HG02588 (cell line): ENCODE data around the gene HTRA3.
"Not testable (repeated sequence)": the region's sequence is repeated elsewhere in the genome, so short reads cannot be mapped to it uniquely, and the experiment has no call there.

ENCODE experiments used
- ATAC-seq: cut with Tn5 transposase; IDR thresholded peaks from one replicate; pipeline ENCODE4 v1.9.1; 2021; ENCODE audit warnings: mild to moderate bottlenecking, moderate library complexity; ENCODE audit not compliant: unreplicated experiment

The HTRA3 gene

GRCh38 chr4:8338351-8338961 lies 68.9 kb downstream of the HTRA3 start:
- ATAC-seq = no peak

DNA sequence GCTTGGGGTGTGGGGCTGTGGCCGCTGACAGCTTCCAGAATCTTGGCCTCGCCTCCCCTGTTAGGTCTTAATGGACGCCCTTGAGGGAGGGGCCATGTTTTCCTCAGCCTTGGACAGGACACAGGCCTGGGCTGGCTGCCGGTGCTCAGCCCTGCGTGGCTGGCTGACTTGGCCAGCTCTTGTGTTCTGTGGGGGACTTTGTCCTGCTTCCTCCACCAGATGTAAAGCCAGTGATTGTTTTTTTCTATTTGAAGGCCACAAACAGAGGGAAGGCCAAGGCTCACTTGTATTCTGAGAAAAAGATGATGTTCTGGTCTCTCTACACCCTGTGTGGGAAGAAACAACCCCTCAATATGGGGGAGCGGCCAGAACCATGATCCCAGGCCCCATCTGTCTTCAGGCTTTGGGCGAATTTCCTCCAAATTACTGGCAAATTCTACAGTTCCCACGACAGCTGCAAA lies 71.3 kb downstream of the HTRA3 start:
- ATAC-seq = no peak

DNA sequence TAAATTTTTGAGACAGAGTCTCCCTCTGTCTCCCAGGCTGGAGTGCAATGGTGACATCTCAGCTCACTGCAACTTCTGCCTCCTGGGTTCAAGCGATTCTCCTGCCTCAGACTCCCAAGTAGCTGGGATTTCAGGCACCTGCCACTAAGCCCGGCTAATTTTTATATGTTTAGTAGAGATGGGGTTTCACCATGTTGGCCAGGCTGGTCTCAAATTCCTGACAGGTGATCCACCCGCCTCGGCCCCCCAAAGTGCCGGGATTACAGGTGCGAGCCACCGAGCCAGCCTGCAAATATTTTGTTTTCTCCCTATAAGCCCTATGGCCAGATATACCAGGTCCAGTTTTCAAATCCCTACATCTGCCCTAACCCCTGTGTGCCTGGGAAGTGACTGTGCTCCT lies 71.7 kb downstream of the HTRA3 start:
- ATAC-seq = not testable (repeated sequence)

- no peak for ATAC-seq
Measured at GRCh38 chr4:8341691-8342090, 72.1 kb downstream of the HTRA3 start.

DNA sequence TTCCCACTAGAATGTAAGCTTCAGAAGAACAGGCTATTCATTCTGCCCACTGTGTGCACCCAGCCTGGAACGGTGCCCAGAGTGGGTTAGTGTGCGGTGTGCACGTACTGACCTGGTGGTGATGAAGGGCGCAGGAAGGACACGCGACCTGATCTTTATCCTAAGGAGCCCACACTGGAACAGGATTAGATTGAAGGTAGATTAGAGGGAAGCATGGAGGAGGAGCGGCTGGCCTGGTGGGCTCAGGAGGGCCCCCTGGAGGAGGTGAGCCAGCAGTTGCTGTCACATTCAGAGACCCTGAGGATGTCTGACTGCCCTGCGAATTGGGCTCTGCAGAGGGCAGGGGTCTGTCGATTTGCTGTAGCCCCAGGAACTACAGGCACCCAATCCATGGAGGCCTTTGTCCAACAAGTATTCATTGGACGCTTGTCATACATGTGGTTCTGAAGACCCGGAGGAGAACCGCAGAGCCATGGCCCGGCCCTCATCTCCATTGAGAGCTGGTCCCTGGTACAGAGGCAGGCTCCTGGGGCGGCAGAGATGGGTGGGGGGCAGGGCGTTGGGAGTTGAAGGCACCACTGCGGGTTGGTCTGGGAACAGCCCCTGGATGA lies 73.2 kb downstream of the HTRA3 start:
- ATAC-seq = no peak

DNA sequence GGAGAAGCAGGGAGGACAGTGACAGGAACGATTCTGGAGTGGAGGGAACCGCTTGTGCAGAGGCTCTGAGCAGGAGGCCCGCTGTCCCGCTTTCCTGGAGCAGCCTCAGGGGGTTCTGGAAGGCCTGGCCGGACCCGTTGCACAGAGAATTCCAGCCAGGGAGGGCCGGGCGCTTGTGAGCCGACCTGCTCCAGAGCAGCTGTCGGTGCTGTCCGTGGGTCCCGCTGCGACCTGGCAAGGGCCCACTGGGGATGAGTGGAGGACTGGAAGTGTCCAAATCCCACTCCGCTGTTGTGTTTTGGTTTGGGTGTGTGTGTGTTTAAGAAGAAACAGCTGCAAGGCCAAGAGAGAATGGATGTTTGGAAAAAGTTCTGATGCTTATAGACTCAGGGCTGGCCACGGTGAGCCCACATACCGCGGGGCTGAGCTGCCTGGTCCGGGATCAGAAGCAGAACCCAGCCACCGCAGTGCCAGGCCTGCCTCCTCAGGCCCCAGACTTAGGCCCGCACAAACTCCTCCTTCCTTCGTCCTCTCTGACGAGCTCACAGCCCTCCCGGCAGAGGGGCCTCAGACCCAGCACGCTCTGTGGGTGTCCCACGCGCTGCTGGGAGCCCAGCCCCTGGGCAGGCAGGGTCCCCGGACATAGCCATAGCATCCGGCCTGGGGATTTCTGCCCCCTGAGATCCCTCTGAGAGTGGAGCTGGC lies 73.9 kb downstream of the HTRA3 start:
- no peak for ATAC-seq

GRCh38 chr4:8343967-8344331 lies 74.4 kb downstream of the HTRA3 start:
- no peak for ATAC-seq

DNA sequence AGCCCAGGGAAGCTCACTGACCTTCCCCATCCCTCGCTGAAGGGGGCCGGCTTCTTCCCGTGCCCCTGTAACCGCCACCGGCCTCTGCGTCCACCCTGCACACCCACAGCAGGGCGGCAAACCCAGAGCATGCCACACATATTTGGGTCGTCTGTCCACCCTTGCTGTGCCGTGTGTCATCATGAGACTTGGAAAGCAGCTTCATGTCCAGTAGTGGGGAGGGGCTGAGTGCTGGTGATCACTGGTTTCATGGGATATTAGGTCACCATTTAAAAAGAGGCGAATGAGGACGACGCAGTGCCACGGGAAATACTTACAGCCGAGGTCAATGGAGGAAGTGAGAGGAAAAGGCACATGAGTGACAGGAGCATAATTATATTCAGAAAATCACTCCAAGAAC lies 74.8 kb downstream of the HTRA3 start:
- no peak for ATAC-seq

- ATAC-seq = no peak
Measured at GRCh38 chr4:8345053-8345945, 75.7 kb downstream of the HTRA3 start.

DNA sequence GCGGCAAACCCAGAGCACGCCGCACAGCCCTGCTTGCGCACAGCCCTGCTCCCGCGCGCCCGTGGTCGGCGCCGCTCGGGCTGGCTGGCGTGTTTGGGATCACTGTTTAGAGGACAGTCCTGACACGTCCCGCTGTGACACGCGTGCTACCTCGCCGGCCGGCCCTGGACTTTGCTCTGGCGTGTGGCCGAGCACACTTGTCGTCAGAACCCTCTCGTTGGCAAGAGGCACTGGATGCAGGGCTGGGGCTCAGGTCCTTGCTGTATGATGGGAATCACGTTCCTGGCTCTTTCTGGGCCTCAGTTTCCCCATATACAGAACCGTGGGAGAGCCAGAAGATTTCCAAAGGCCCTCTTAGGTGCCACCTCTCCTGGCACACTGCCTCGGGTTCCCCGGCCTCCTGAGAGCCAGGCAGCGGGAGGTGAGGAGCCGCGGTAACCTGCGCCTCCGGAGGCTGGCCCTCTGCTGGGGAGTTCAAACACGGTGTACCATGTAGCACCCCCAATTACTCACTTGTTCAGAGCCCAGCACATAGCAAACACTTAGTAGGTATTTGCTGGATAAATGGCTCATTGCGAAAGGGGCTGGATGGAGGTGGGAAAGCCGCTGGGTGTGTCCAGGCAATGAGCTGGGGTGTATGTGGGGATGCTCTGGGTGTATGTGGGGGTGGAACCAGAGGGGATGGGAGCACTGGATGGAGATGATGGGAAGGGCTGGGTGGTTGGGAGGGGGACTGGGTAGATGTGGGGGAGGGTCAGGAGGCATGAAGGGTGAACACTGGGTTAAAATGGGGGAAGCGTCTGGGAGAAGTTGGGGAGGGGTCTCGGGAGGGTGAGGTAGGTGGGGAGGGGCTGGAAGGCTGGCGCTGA lies 76.6 kb downstream of the HTRA3 start:
- no peak for ATAC-seq

DNA sequence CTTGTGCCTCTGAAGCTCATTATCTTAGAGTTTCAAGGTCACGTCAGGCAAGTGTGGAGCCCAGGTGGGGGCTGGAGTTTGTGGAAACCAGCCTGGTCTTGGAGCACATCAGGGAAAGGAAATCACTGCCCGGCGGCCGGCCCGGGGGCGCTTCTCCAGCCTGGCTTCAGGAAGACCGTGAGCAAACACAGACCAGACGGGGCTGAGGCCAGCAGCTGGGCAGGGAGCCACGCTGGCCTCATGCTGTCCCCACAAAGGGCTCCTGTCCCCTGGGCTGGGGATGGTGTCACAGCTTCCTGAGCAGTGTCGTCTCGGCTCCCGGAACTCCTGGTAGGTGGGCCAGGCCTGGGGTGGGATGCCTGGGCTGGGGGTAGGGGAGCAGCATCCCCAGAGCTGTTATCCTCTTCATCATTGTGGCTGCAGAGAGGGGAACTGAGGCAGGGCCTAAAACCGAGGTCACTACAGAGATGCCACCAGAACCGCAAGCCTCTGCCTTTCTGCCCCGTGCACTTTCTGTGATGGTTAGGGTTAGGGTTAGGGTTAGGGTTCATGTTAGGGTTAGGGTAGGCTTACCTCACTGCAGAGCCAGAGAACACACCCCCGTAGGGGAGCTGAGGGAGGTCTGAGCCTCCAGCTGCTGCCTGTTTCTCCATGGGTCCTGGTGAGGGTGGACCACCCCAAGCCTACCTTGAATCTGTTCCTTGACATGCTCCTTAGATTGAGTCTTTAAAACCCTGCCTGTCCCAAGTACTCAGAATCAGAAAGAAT lies 77.5 kb downstream of the HTRA3 start:
- no peak for ATAC-seq

DNA sequence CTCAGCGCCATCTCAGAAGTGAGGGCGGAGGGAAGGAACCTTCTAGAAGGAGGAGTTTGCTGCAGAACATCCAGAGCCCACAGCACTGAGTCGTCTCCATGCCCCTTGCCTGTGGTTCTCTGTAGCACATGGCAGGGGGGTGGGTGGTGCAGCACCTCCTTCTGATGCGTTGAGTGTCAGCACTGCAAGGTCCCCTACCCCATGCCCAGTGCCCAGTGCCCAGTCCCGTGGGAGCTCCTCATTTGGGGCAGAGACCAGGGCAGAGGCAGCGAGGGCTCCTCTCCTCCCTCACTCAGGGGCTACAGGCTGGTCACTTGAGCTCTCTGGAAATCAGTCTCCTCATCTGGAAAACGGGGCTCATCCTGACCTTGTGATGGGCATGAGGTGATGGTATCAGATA lies 78.1 kb downstream of the HTRA3 start:
- ATAC-seq = no peak

- no peak for ATAC-seq
Measured at GRCh38 chr4:8348071-8348470, 78.5 kb downstream of the HTRA3 start.

GRCh38 chr4:8349236-8349635 lies 79.7 kb downstream of the HTRA3 start:
- not testable (repeated sequence) for ATAC-seq

- ATAC-seq = no peak
Measured at GRCh38 chr4:8349664-8350236, 80.2 kb downstream of the HTRA3 start.

DNA sequence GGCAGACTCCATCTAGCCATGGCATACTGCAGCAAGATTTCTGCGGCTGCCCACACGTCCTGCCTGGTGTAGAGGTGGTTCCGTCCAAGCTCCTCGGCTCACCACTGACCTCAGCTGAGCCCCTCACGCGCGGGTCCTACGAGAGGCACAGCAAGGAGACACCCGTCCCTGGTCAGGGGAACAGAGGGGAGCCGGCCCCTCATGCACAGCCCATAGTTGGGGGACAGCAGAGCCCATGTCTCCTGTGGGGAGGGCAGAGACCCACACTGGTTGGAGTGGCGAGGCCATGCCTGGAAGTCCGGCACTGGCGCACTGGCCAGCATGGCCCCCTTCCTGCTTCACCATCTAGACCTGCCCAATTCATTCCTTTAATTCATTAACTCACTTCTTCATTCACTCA lies 80.8 kb downstream of the HTRA3 start:
- no peak for ATAC-seq

DNA sequence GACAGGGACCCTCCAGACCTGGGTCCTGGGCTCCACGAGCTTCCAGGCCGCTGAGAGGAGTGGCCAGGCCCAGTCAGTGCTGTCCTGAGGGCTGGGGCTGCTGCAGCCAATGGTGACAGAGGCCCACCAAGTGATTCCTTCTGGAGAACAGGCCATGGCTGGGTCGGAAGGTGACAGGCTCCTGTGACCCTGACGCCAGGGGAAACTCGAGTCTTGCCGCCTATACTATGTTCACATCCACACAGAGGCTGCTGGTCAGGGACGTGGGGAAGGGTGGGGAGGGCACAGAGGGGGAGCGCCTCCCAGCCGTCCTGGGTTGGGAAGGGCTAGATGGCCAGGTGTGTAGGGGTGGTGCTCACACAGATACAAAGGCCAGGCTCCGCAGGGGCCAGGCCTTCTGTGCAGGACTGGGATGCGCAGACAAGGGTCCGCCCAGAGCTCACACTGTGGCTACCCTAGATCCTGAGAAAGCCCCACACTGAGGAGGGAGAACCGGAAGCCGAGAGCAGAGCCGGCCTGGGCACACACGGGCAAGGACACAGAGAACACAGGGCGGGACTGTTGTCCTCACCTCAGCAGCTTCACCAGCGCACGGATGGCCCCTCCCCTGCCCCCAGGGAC lies 81.4 kb downstream of the HTRA3 start:
- ATAC-seq = no peak

GRCh38 chr4:8351931-8352367 lies 82.4 kb downstream of the HTRA3 start:
- no peak for ATAC-seq
